ENCODE data around the gene NLRP1. TPM values are rescaled to one million over a fixed set of nuclear protein-coding genes. Genes with fewer than 3 reads are reported as not detected.

The NLRP1 gene
- total RNA-seq, 1 donor from 2014 or later: 67.7 TPM

- peak in 1 of 2 donors; percentile 58 for DNase-seq (ENCODE audit: low spot score in 2 of 2)
- intact Hi-C loops (cut with DNase I): no loop called here
- peaks cover 0 to 3% of the 10 kb centered on the region in 2 donors for H3K4me1 ChIP-seq
- no peak overlapping the region for H3K27ac ChIP-seq
- H3K4me3 ChIP-seq: no peak overlapping the region
- H3K36me3 ChIP-seq: peaks cover 60 to 77% of the 10 kb centered on the region in 2 donors
- TF ChIP-seq CTCF (IDR thresholded peaks at IDR 0.05): no peak
- no peaks in the 10 kb centered on the region for H3K27me3 ChIP-seq
- H3K9me3 ChIP-seq: no peaks in the 10 kb centered on the region
These were observed 51.7 kb downstream of the NLRP1 start for GRCh38 chr17:5532581-5532980.

- DNase-seq (ENCODE audit: low spot score in 2 of 2): no peak
- Histone ChIP-seq H3K27me3 (no peaks in the 10 kb centered on the region), H3K4me1 (peaks cover 5 to 15% of the 10 kb centered on the region in 2 donors), H3K4me3 (no peak overlapping the region), H3K27ac (no peak overlapping the region), H3K9me3 (no peaks in the 10 kb centered on the region), H3K36me3 (peaks cover 47 to 68% of the 10 kb centered on the region in 2 donors)
- intact Hi-C loops (cut with DNase I): no loop called here
- no peak for TF ChIP-seq CTCF (IDR thresholded peaks at IDR 0.05)
These were observed 53.3 kb downstream of the NLRP1 start for GRCh38 chr17:5531085-5531418.

GRCh38 chr17:5530265-5531084 lies 53.8 kb downstream of the NLRP1 start:
- Histone ChIP-seq H3K27me3 (no peaks in the 10 kb centered on the region), H3K36me3 (peaks cover 47 to 68% of the 10 kb centered on the region in 2 donors), H3K27ac (no peak overlapping the region), H3K9me3 (no peaks in the 10 kb centered on the region), H3K4me1 (peaks cover 5 to 15% of the 10 kb centered on the region in 2 donors), H3K4me3 (no peak overlapping the region)
- intact Hi-C loops (cut with DNase I): no loop called here
- TF ChIP-seq CTCF (IDR thresholded peaks at IDR 0.05): no peak
- DNase-seq (ENCODE audit: low spot score in 2 of 2): peak in 1 of 2 donors; percentile 30

GRCh38 chr17:5527601-5528250 lies 56.6 kb downstream of the NLRP1 start:
- peak in 1 of 2 donors; percentile 22 for DNase-seq (ENCODE audit: low spot score in 2 of 2)
- intact Hi-C loops (cut with DNase I): loop anchor here (1.0 kb wide), 1 partner anchor 41 kb away; the partner anchor contains the start of genes DERL2 and MIS12

More at GRCh38 chr17:5527601-5528250, 56.6 kb downstream of the NLRP1 start:
- Histone ChIP-seq H3K27me3 (no peaks in the 10 kb centered on the region), H3K36me3 (peaks cover 49 to 71% of the 10 kb centered on the region in 2 donors), H3K27ac (peak overlapping the region; percentile 94), H3K4me1 (peaks cover 5 to 15% of the 10 kb centered on the region in 2 donors), H3K4me3 (no peak overlapping the region), H3K9me3 (no peaks in the 10 kb centered on the region)
- no peak for TF ChIP-seq CTCF (IDR thresholded peaks at IDR 0.05)
